Adipose tissue (tissue), 3 donors: ENCODE data around the gene EDA. TPM values are rescaled to one million over a fixed set of nuclear protein-coding genes. Genes with fewer than 3 reads are reported as not detected.

Experiments
- H3K27ac ChIP-seq: one replicate; pipeline ENCODE4 v1.5.1; 2013; ENCODE audit warnings: low read depth, low read length
- WGBS, 3 donors: extraction: QIAGEN DNeasy Blood & Tissue Kit; methylation state at CpG; one replicate each; pipeline ENCODE4 v1.1.7; 2013; 5-methylcytosine and 5-hydroxymethylcytosine counted together
- polyA plus RNA-seq, 3 donors: library from polyadenylated mRNA; stranded (reverse); fragments of 200-250 nt; gene quantifications; one replicate each; pipeline ENCODE4 v1.2.3, GENCODE V29; 2013
- donor health status: healthy with polysubstance abuse.
- donor health status: Bipolar disorder and iron deficiency.
- donor health status: healthy.

The EDA gene
- polyA plus RNA-seq = 1 to 10 TPM; 2.5 to 4.2 (median 2.6) TPM

- WGBS, 3 donors = 0 to 31% (median 1%) methylated on average over 19 to 55 of the region's 56 CpGs
Observed at GRCh38 chrX:69615779-69616456, at the start of gene EDA. EDA (plus strand) TSS chrX:69616113.

DNA sequence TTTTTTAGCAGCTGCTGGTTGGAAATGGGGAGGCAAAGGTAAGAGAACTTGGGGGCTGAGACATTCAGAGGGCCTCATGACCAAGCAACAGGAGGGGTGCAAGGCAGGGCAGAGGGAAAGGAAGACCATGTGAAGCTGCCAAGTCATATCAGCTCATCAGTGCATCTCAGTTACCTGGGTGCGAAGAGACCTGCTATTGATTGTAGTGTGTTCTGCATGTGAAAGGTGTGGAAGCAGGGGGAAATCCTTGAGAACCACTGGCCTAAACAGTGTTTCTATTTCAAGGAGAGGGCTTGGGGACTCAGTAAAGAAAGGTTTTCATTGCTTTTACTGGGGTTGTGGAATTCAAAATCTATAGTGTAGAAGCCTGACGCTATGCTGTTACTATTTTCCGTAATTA is 47.1 kb upstream of the EDA start:
- no peak overlapping the region for H3K27ac ChIP-seq
- WGBS, 3 donors = 79 to 90% (median 90%) methylated on average over 3 of the region's 3 CpGs

More at GRCh38 chrX:69615779-69616456, at the start of gene EDA:
- no peak within 1 kb of the TSS for H3K27ac ChIP-seq

DNA sequence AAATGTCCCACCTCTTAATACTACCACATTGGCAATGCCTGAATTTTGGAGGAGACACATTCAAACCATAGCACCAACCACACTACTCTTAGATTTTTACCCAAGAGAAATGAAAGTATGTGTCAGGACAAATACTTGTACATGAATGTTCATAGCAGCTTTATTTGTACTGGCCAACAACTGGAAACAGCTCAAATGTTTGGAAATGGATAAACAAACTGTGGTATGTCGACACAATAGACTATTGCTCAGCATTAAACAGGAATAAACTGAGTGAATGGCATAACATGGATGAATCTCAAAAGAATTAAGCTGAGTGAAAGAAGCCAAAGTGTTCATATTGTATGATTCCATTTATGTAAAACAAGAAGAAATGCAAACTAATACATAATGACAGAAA is 18.5 kb upstream of the EDA start:
- no peak overlapping the region for H3K27ac ChIP-seq
- WGBS, 3 donors = 50 to 66% (median 61%) methylated on average over 1 of the region's 1 CpG

GRCh38 chrX:69600182-69600581 is 15.7 kb upstream of the EDA start:
- H3K27ac ChIP-seq = no peak overlapping the region
- 64 to 82% (median 79%) methylated on average over 3 of the region's 3 CpGs for WGBS, 3 donors

GRCh38 chrX:69603566-69604194 is 12.2 kb upstream of the EDA start:
- 38 to 62% (median 58%) methylated on average over 3 of the region's 3 CpGs for WGBS, 3 donors
- H3K27ac ChIP-seq = no peak overlapping the region

DNA sequence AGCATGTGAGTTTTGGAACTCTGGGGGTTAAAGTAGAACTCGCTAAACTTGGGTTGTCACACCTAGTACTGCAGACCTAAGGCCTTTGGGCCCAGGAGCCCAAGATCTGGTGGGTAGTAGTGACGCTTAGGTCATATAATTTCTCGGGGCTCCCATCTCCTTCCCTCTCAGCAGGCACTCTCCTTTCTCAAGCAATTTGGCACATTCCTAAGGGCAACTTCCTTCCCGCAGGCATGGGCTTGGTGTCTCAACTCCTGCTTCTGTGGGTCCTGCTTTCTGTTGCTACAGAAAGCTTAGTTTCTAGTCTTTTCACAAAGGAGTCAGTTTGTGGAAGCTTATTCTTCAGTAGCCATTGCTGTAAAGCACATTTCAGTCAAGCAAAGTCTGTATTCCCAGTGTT is 10.4 kb upstream of the EDA start:
- 66 to 97% (median 77%) methylated on average over 4 of the region's 4 CpGs for WGBS, 3 donors
- no peak overlapping the region for H3K27ac ChIP-seq

- H3K27ac ChIP-seq = no peak overlapping the region
Observed at GRCh38 chrX:69607616-69608015, 8.3 kb upstream of the EDA start.

DNA sequence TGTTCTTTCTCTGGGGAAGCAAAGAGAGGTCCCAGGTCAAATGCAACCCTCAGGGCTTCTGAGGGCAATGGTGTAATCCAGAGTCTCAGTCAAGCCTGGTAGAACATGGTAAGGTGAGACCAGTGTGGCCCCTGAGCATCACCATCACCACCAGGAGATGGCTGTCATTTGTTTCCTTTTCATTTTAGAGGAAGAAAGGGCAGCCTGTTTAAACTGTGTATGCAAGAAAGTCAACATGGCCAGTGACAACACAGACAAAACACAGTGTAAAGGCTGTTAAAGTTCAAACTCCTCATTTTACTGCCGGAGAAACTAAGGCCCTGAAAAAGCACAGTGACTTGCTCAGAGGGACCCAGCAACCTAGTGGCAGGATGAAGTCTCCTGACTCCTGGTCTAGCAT is 2.0 kb upstream of the EDA start:
- 79 to 92% (median 87%) methylated on average over 1 of the region's 1 CpG for WGBS, 3 donors
- no peak overlapping the region for H3K27ac ChIP-seq

DNA sequence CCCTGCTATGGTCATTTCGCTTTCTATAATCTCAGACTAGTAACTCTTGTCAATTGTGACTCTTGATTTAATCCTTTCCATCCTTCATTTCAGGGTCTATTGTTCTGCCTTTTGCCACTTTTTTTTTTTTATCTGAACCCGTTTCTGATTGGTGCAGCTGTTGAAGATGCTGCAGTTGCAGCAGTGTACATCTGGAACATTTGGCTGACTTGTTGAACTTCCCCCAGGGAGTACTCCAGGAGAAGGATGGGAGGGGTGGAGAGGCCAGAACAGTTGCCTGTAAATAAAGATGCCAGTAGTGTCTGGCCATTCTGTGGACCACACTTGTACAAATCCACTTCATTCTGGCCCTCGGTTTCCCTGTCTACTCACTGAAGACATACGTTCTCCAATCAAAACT is 1.0 kb upstream of the EDA start:
- 48 to 56% (median 52%) methylated on average over 4 of the region's 4 CpGs for WGBS, 3 donors
- no peak overlapping the region for H3K27ac ChIP-seq

DNA sequence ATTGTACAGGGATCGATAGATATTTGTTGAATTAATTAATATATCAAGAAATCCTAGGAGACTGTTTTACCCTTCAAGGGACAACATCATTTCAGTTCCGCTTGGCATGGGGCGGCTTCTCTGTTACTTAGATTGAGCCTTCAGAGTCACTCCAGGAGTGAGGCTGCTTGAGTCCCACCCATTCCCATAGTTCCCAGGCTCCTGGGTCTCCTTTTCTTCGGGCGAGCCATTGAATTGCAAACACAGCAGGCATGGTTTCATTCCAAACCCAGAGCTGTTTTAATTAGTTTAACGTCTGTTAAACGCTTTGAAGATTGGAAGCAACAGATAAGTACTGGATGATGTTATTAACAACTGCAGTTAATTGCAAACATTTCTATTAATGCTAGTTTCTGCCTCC is 571 bp upstream of the EDA start:
- 21 to 37% (median 34%) methylated on average over 7 of the region's 7 CpGs for WGBS, 3 donors
- H3K27ac ChIP-seq = no peak overlapping the region

DNA sequence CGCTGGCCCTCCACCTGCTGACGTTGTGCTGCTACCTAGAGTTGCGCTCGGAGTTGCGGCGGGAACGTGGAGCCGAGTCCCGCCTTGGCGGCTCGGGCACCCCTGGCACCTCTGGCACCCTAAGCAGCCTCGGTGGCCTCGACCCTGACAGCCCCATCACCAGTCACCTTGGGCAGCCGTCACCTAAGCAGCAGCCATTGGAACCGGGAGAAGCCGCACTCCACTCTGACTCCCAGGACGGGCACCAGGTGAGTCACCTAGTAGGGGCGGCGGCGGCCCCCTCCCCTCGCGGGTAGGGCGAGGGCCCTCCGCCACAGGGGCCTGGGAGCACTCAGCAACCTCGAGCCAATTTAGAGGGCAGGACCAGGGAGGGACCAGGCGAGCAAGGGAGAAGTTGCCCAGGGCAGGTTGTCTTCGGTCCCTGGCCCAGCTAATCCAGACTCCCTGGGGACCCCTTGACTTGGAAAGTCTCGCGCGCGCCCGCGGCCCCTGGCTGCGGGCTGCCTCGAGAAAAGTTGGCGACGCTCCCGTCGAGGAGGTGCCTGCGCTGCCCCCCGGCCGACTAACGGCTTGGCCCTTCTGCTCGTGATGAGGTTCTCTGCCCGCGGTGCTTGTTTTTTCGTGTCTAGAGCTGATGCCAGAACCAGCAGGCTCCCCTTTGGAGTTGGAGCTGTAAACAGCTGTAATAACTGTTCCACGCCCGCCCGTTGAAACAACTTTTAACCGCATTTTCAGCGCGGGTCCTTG is 717 bp downstream of the EDA start:
- H3K27ac ChIP-seq = no peak overlapping the region

DNA sequence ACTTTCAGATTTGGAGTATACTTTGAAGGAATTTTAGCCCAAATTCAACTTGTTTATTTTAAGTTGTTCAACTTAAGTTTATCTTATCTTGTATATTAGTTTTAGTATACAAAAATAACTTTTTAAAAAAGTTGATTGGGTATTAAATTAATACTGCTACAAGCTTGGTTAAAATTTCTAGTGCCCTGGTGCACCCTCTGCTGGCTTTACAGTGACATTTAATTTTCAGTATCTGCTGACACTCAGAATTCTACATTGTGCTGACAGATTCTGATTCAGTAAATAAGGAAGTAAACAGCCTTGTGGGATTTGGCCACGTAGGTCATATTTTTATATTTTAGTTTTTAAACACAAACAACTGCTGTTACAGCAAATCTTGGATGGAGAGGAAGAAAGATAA is 2.9 kb downstream of the EDA start:
- 0% methylated on average over 1 of the region's 1 CpG for WGBS, 3 donors

More for the DNA sequence above, 717 bp downstream of the EDA start:
- 0 to 31% (median 1%) methylated on average over 30 to 53 of the region's 53 CpGs for WGBS, 3 donors

GRCh38 chrX:69626129-69626528 is 10.2 kb downstream of the EDA start:
- WGBS, 3 donors = 44 to 92% (median 69%) methylated on average over 1 of the region's 1 CpG
- H3K27ac ChIP-seq = no peak overlapping the region

More for the DNA sequence above, 2.9 kb downstream of the EDA start:
- no peak overlapping the region for H3K27ac ChIP-seq

DNA sequence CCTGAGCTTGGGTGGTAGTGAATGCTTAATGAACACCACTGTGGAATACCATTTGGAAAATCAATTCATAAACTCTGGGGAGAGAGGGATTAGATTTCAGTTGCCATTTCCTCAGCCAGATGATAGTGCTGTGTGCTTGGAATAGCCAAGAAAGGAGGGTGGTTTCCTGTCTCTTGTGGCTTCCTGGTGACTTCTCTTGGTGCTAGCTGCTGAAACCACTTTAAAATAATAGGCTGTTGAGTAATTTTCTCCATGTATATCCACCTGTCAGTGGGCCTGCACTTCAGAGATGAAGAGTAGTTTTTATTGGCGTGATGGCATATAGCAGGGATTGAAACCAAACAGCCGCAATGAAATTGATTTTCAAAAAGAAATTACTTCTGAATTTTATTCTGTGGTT is 11.8 kb downstream of the EDA start:
- WGBS, 3 donors = 77 to 93% (median 81%) methylated on average over 2 of the region's 2 CpGs
- no peak overlapping the region for H3K27ac ChIP-seq

DNA sequence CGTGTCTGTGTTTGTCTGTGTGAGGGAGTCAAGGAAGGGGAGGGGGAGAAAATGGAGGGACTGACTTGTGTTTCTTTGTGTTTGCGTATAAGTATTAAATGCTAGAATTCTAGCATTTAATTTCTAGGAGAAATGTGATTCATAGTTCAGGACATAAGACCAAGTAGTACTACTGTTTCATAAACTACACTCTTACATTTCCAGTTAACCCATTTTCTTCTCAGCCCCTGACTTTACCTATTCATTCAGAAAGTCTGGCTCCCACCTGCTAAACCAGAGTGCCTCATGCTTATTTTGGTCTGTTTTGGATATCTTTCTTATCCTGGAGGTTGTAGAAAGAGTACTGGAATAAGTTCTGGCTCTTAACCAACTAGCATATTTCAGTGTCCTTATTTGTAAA is 14.2 kb downstream of the EDA start:
- no peak overlapping the region for H3K27ac ChIP-seq
- WGBS, 3 donors = 86 to 100% (median 91%) methylated on average over 2 of the region's 2 CpGs

GRCh38 chrX:69664693-69665092 is 48.8 kb downstream of the EDA start:
- 74 to 85% (median 83%) methylated on average over 1 of the region's 1 CpG for WGBS, 3 donors
- H3K27ac ChIP-seq = no peak overlapping the region

- no peak overlapping the region for H3K27ac ChIP-seq
- WGBS, 3 donors = 0 to 95% (median 46%) methylated on average over 2 of the region's 2 CpGs
Observed at GRCh38 chrX:69670001-69670555, 54.2 kb downstream of the EDA start.

GRCh38 chrX:69674891-69675290 is 59.0 kb downstream of the EDA start:
- H3K27ac ChIP-seq = no peak overlapping the region

GRCh38 chrX:69705818-69706217 is 89.9 kb downstream of the EDA start:
- no peak overlapping the region for H3K27ac ChIP-seq
- WGBS, 3 donors = 58 to 66% (median 63%) methylated on average over 2 of the region's 2 CpGs
